HepG2 (cell line): Measurements from ENCODE around the gene DNAJA3. TPM values are rescaled to one million over a fixed set of nuclear protein-coding genes. Genes with fewer than 3 reads are reported as not detected.
A peak's percentile ranks its signal among the peaks of the same experiment; 100 is the strongest.

Source experiments
- ATAC-seq: fragments of 200-7000 bp; cut with Tn5 transposase; 3 replicates; pipeline ENCODE4 v1.9.1; 2020; ENCODE audit warnings: mild to moderate bottlenecking, moderate library complexity
- BruUV-seq: library from RNA; stranded (reverse); fragments of 400-500 nt; replicated peaks from 2 replicates; lab custom pipeline; 2021; lab: Mats Ljungman, UMichigan
- CTCF ChIA-PET: fragments of 300-600 bp; formaldehyde crosslinking; extraction: SDS; loops from one replicate; lab custom pipeline; 2021; ENCODE audit warnings: low total read pairs, inconsistent platforms, low intra/inter-chr PET ratio; lab: Yijun Ruan, JAX
- POLR2A ChIA-PET: fragments of 350-600 bp; sonication (Branson Sonifier 250); formaldehyde crosslinking; loops from one replicate; lab custom pipeline; 2020; ENCODE audit warnings: antibody characterized with exemption, inconsistent platforms; lab: Yijun Ruan, JAX
- DNase-seq: peaks from one replicate; pipeline ENCODE4 v3.0.0-alpha.2; 2015; ENCODE audit warnings: low spot score
- FAIRE-seq: peaks from 3 replicates; lab custom pipeline; 2011; peaks lifted over from hg19 to GRCh38; lab: Jason Lieb, UNC
- H2AFZ ChIP-seq: one replicate; pipeline ENCODE4 v1.6.1; 2011; ENCODE audit warnings: low read length, inconsistent platforms
- H3K27ac ChIP-seq: fragments of 300-600 bp; 3 replicates; pipeline ENCODE4 v1.8.0; 2011; ENCODE audit warnings: mixed run types, mild to moderate bottlenecking, mixed read lengths, low read length, inconsistent platforms; ENCODE audit not compliant: insufficient read depth; ENCODE audit errors: extremely low read length
- H3K27me3 ChIP-seq, 2 experiments: fragments of 200-600 bp in 1 of 2; 2 replicates in 1 of 2; 3 replicates in 1 of 2; pipeline versions ENCODE4 v1.6.0 to v1.8.0; 2011; ENCODE audit warnings: low read length in 2 of 2, mild to moderate bottlenecking in 2 of 2, moderate library complexity in 2 of 2, inconsistent platforms in 1 of 2; ENCODE audit not compliant: insufficient read depth in 2 of 2, control insufficient read depth in 1 of 2
- H3K36me3 ChIP-seq, 2 experiments: fragments of 200-600 bp in 1 of 2; replicated peaks in 1 of 2; 2 replicates in 1 of 2; 3 replicates in 1 of 2; pipeline versions ENCODE4 v1.5.1 to v1.8.0; 2011; ENCODE audit warnings: low read length in 2 of 2, inconsistent platforms in 1 of 2; ENCODE audit not compliant: insufficient read depth in 2 of 2, control insufficient read depth in 1 of 2
- H3K4me1 ChIP-seq: 2 replicates; pipeline ENCODE4 v1.5.1; 2012; ENCODE audit warnings: low read length, inconsistent platforms; ENCODE audit not compliant: insufficient read depth
- H3K4me2 ChIP-seq: 2 replicates; pipeline ENCODE4 v1.6.0; 2011; ENCODE audit warnings: low read depth, low read length, inconsistent platforms
- H3K4me3 ChIP-seq, 3 experiments: fragments of 200-600 bp in 1 of 3; sonication (generic), shearing (Covaris generic) in 1 of 3; replicated peaks in 1 of 3; 2 replicates each; pipeline ENCODE4 v1.5.1; 2011 to 2016; ENCODE audit warnings: low read length in 3 of 3, inconsistent platforms in 2 of 3, low read depth in 2 of 3, mild to moderate bottlenecking in 2 of 3, control low read depth in 1 of 3, mixed read lengths in 1 of 3; ENCODE audit not compliant: insufficient read depth in 1 of 3
- H3K79me2 ChIP-seq: one replicate; pipeline ENCODE4 v1.6.1; 2011; ENCODE audit warnings: low read length, inconsistent platforms; ENCODE audit not compliant: insufficient read depth
- H3K9ac ChIP-seq: 2 replicates; pipeline ENCODE4 v1.6.0; 2011; ENCODE audit warnings: mild to moderate bottlenecking, low read depth, low read length, inconsistent platforms; ENCODE audit not compliant: insufficient read depth
- H3K9me3 ChIP-seq: 2 replicates; pipeline ENCODE4 v1.5.1; 2012; ENCODE audit warnings: mild to moderate bottlenecking, low read length
- H4K20me1 ChIP-seq: 2 replicates; pipeline ENCODE4 v1.6.0; 2011; ENCODE audit warnings: inconsistent platforms, mild to moderate bottlenecking, low read length, moderate library complexity; ENCODE audit not compliant: insufficient read depth
- AGO2 ChIP-seq: fragments of 200-400 bp; formaldehyde crosslinking; optimal IDR thresholded peaks from 2 replicates; pipeline ENCODE3; 2017; ENCODE audit warnings: mild to moderate bottlenecking, low read depth, low read length, moderate library complexity
- EED ChIP-seq: sonication (generic); formaldehyde crosslinking; IDR thresholded peaks from 2 replicates; pipeline ENCODE4 v1.5.0; 2020; ENCODE audit warnings: mild to moderate bottlenecking, missing genetic modification reagents
- KMT2B ChIP-seq: IDR thresholded peaks from 2 replicates; pipeline ENCODE4 v1.6.1; 2016; ENCODE audit warnings: missing genetic modification reagents, missing compliant biosample characterization
- NR2C2 ChIP-seq: sonication (generic); formaldehyde crosslinking; IDR thresholded peaks from 2 replicates; pipeline ENCODE4 v1.4.0; 2020; ENCODE audit warnings: missing genetic modification reagents, mild to moderate bottlenecking, moderate library complexity, borderline replicate concordance
- SMAD9 ChIP-seq: sonication (generic); formaldehyde crosslinking; IDR thresholded peaks from 2 replicates; pipeline ENCODE4 v1.5.1; 2020; ENCODE audit warnings: mild to moderate bottlenecking, missing genetic modification reagents
- ZBTB1 ChIP-seq: sonication (generic); formaldehyde crosslinking; IDR thresholded peaks from 2 replicates; pipeline ENCODE4 v1.4.0; 2020; ENCODE audit warnings: missing genetic modification reagents, borderline replicate concordance
- ZFP90 ChIP-seq: sonication (generic); formaldehyde crosslinking; IDR thresholded peaks from 2 replicates; pipeline ENCODE4 v1.8.0; 2022; ENCODE audit warnings: missing genetic modification reagents, mild to moderate bottlenecking, inconsistent platforms, borderline replicate concordance
- ZNF10 ChIP-seq: sonication (generic); formaldehyde crosslinking; IDR thresholded peaks from 2 replicates; pipeline ENCODE4 v1.4.0; 2020; ENCODE audit warnings: mild to moderate bottlenecking, low read depth, missing genetic modification reagents, borderline replicate concordance
- ZNF383 ChIP-seq: sonication (generic); formaldehyde crosslinking; IDR thresholded peaks from 2 replicates; pipeline ENCODE4 v1.4.0; 2020; ENCODE audit warnings: missing genetic modification reagents, mild to moderate bottlenecking, borderline replicate concordance
- ZNF563 ChIP-seq: sonication (generic); formaldehyde crosslinking; IDR thresholded peaks from 2 replicates; pipeline ENCODE4 v1.8.0; 2022; ENCODE audit warnings: mild to moderate bottlenecking, moderate library complexity, missing genetic modification reagents
- ZNF674 ChIP-seq: sonication (generic); formaldehyde crosslinking; IDR thresholded peaks from 2 replicates; pipeline ENCODE4 v1.5.0; 2020; ENCODE audit warnings: low read depth, mild to moderate bottlenecking, missing genetic modification reagents
- ZNF737 ChIP-seq: sonication (generic); formaldehyde crosslinking; IDR thresholded peaks from 2 replicates; pipeline ENCODE4 v1.5.0; 2020; ENCODE audit warnings: missing genetic modification reagents, mild to moderate bottlenecking, borderline replicate concordance
- ZNF816 ChIP-seq: sonication (generic); formaldehyde crosslinking; IDR thresholded peaks from 2 replicates; pipeline ENCODE4 v1.8.0; 2022; ENCODE audit warnings: missing genetic modification reagents, mild to moderate bottlenecking, borderline replicate concordance
- WGBS: methylation state at CpG from one replicate; pipeline ENCODE4 v1.1.6; 2017; ENCODE audit warnings: low lambda C conversion rate; 5-methylcytosine and 5-hydroxymethylcytosine counted together
- in situ Hi-C: cut with HindIII; loops from 2 replicates; pipeline ENCODE4 v1.10.0; 2017; ENCODE audit warnings: low pct_unique_long_range_greater_than_20kb; ENCODE audit not compliant: extremely low pct_ligation_motif_present
- intact Hi-C: fragments of 100-400 bp; cut with micrococcal nuclease; formaldehyde crosslinking; loops from one replicate; pipeline ENCODE4 v1.10.0; 2022; ENCODE audit not compliant: unreplicated experiment
- polyA plus RNA-seq, 8 experiments: library from polyadenylated mRNA; depleted of rRNA in 3 of 8; stranded (reverse) in 7 of 8; unstranded in 1 of 8; fragments of >200 nt; fragmentation: Illumina TruSeq in 4 of 8; extraction: Trizol in 4 of 8; gene quantifications; 2 replicates each; pipeline versions ENCODE4 v1.2.1 to v1.2.3, GENCODE V29; 2011 to 2016; ENCODE audit warnings: low read depth in 4 of 8, missing spikeins in 1 of 8, mixed read lengths in 1 of 8; ENCODE audit not compliant: insufficient read depth in 1 of 8
- total RNA-seq, 5 experiments: library from RNA; depleted of rRNA; stranded (reverse); fragments of >200 nt; fragmentation: Illumina TruSeq; extraction: Trizol; gene quantifications; 2 replicates each; pipeline ENCODE4 v1.2.3, GENCODE V29; 2016; ENCODE audit warnings: low read depth in 1 of 5
- TF ChIP-seq, protein P1 (sequence below), 2 experiments: fragments of 450-650 bp in 1 of 2; sonication (generic) in 1 of 2; formaldehyde crosslinking; IDR thresholded peaks; 2 replicates each; pipeline versions ENCODE4 v1.5.0 to v1.8.0; 2020 to 2022; ENCODE audit warnings: mild to moderate bottlenecking in 1 of 2, missing genetic modification reagents in 1 of 2
- TF ChIP-seq, protein P2 (sequence below): sonication (generic); formaldehyde crosslinking; IDR thresholded peaks from 2 replicates; pipeline ENCODE4 v1.4.0; 2020; ENCODE audit warnings: missing genetic modification reagents, mild to moderate bottlenecking, borderline replicate concordance

DNAJA3 gene
- total and polyA plus RNA-seq, 2 of the 13 experiments (the other 11 are each of a cell fraction or from before 2014, with no cell fraction given): 77.0 to 83.3 TPM

DNA sequence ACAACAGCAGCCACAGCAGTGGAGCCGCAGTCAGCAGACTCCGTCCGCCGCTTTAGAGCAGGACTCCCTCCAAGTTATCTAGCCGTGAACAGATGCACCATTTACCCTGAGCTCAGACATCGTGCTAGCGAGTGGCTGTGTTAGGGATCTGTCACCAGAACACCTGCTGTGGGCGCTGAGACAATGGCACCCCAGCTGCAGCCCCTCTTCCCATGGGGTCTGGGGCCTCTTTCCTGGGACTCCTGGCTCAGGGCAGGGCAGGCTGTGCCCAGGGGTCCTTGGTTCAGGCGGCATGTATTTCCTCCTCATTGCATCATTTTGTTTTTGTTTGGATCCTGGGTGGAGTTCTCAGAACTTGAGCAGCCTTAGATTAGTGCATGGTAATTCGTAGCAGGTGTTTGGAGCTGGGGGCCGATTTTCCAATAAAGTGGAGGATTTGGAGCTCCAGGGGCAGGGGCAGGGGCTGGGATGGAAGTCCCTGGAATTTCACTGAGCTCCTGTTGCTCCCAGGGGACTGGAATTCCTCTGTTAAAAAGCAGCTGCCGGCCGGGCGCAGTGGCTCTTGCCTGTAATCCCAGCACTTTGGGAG, 25.4 kb downstream of the DNAJA3 start:
- intact Hi-C loops (no loop called here), in situ Hi-C loops (no loop called here)
- no peaks in the 10 kb centered on the region for H3K9me3 ChIP-seq
- BruUV-seq: no TSS peak
- no peak overlapping the region for H3K4me3 ChIP-seq
- H3K9ac ChIP-seq: no peak overlapping the region
- H2AFZ ChIP-seq: no peak overlapping the region
- H3K79me2 ChIP-seq: no peaks in the 10 kb centered on the region
- H3K27me3 ChIP-seq: no peaks in the 10 kb centered on the region
- no peak for ATAC-seq
- peaks cover 40 to 82% of the 10 kb centered on the region in 2 experiments for H3K36me3 ChIP-seq
- TF ChIP-seq AGO2 (no peak), ZFP90 (CRISPR knock-in tag) (no peak), ZNF383 (CRISPR knock-in tag) (no peak)
- TF ChIP-seq, protein P1, sequence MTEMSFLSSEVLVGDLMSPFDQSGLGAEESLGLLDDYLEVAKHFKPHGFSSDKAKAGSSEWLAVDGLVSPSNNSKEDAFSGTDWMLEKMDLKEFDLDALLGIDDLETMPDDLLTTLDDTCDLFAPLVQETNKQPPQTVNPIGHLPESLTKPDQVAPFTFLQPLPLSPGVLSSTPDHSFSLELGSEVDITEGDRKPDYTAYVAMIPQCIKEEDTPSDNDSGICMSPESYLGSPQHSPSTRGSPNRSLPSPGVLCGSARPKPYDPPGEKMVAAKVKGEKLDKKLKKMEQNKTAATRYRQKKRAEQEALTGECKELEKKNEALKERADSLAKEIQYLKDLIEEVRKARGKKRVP (CRISPR knock-in tag; IDR thresholded peaks at IDR 0.05): peak in 1 of 2 experiments; percentile 52; a peak in 1 of 4 replicates
- 100% methylated on average over 10 of the region's 14 CpGs for WGBS
- H4K20me1 ChIP-seq: no peaks in the 10 kb centered on the region
- DNase-seq: no peak
- no peak for FAIRE-seq
- POLR2A ChIA-PET: interaction anchor here (1.1 to 1.2 kb wide), 2 partner anchors 10 to 18 kb away, joined by 3 read pairs; no protein-coding TSS in a partner anchor
- no peaks in the 10 kb centered on the region for H3K4me1 ChIP-seq
- CTCF ChIA-PET: no interaction called here
- H3K27ac ChIP-seq: no peak overlapping the region
- no peak overlapping the region for H3K4me2 ChIP-seq

DNA sequence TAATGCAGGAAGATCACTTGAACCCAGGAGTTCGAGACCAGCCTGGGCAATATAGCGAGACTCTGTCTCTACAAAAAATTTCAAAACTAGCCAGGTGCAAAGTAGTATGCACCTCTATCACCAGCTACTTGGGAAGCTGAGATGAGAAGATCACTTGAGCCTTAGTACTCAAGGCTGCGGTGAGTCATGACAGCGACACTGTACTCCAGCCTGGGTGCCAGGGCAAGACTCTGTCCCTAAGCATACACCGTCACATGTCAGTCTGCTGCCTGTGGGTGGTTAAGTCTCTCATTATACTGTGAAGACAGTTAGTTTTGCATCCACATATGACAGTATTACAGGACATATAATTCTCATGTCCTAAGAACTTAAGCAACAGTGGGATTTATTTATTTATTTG, 27.0 kb downstream of the DNAJA3 start:
- 100% methylated on average over 5 of the region's 5 CpGs for WGBS
- H3K79me2 ChIP-seq: no peaks in the 10 kb centered on the region
- H3K27ac ChIP-seq: no peak overlapping the region
- H3K4me2 ChIP-seq: no peak overlapping the region
- CTCF ChIA-PET: no interaction called here
- no peaks in the 10 kb centered on the region for H4K20me1 ChIP-seq
- no peak overlapping the region for H3K9ac ChIP-seq
- DNase-seq: no peak
- H3K4me3 ChIP-seq: no peak overlapping the region
- no peaks in the 10 kb centered on the region for H3K27me3 ChIP-seq
- ATAC-seq: no peak
- H3K9me3 ChIP-seq: no peaks in the 10 kb centered on the region
- in situ Hi-C loops: no loop called here
- intact Hi-C loops: no loop called here
- H3K36me3 ChIP-seq: peaks cover 40 to 78% of the 10 kb centered on the region in 2 experiments; a peak in 4 of 5 replicates
- H3K4me1 ChIP-seq: no peaks in the 10 kb centered on the region
- BruUV-seq: no TSS peak
- POLR2A ChIA-PET: no interaction called here
- FAIRE-seq: no peak
- H2AFZ ChIP-seq: no peak overlapping the region
- TF ChIP-seq SMAD9 (CRISPR knock-in tag): no peak
- no peak for TF ChIP-seq NR2C2 (CRISPR knock-in tag)
- TF ChIP-seq EED (CRISPR knock-in tag): no peak
- no peak for TF ChIP-seq ZNF10 (CRISPR knock-in tag)
- no peak for TF ChIP-seq KMT2B (CRISPR knock-in tag)
- no peak for TF ChIP-seq ZBTB1
- TF ChIP-seq, protein P2, sequence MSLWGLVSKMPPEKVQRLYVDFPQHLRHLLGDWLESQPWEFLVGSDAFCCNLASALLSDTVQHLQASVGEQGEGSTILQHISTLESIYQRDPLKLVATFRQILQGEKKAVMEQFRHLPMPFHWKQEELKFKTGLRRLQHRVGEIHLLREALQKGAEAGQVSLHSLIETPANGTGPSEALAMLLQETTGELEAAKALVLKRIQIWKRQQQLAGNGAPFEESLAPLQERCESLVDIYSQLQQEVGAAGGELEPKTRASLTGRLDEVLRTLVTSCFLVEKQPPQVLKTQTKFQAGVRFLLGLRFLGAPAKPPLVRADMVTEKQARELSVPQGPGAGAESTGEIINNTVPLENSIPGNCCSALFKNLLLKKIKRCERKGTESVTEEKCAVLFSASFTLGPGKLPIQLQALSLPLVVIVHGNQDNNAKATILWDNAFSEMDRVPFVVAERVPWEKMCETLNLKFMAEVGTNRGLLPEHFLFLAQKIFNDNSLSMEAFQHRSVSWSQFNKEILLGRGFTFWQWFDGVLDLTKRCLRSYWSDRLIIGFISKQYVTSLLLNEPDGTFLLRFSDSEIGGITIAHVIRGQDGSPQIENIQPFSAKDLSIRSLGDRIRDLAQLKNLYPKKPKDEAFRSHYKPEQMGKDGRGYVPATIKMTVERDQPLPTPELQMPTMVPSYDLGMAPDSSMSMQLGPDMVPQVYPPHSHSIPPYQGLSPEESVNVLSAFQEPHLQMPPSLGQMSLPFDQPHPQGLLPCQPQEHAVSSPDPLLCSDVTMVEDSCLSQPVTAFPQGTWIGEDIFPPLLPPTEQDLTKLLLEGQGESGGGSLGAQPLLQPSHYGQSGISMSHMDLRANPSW (CRISPR knock-in tag): no peak
- TF ChIP-seq ZNF816 (CRISPR knock-in tag): no peak
- no peak for TF ChIP-seq ZNF737 (CRISPR knock-in tag)
- no peak for TF ChIP-seq ZNF563 (CRISPR knock-in tag)
- no peak for TF ChIP-seq ZNF674
